Cardiac fibroblast (primary cell): ENCODE data around the gene GARNL3.
A peak's percentile ranks its signal among the peaks of the same experiment; 100 is the strongest.

ENCODE experiments used
- DNase-seq, 2 donors: peaks; one replicate each; pipeline versions ENCODE4 v3.0.0 to v3.0.0-alpha.2; 2010; ENCODE audit warnings: low read depth in 2 of 2
- H3K4me3 ChIP-seq, 2 donors: replicated peaks in 1 of 2; 1 replicate in 1 of 2; 2 replicates in 1 of 2; pipeline ENCODE4 v1.5.1; 2011; ENCODE audit warnings: low read depth in 2 of 2, low read length in 2 of 2, mild to moderate bottlenecking in 2 of 2, moderate library complexity in 1 of 2
- TF ChIP-seq, protein P1 (sequence below): IDR thresholded peaks from one replicate; pipeline ENCODE4 v1.5.1; 2011; ENCODE audit warnings: low read depth, mild to moderate bottlenecking, low read length, inconsistent platforms

GARNL3 gene

DNA sequence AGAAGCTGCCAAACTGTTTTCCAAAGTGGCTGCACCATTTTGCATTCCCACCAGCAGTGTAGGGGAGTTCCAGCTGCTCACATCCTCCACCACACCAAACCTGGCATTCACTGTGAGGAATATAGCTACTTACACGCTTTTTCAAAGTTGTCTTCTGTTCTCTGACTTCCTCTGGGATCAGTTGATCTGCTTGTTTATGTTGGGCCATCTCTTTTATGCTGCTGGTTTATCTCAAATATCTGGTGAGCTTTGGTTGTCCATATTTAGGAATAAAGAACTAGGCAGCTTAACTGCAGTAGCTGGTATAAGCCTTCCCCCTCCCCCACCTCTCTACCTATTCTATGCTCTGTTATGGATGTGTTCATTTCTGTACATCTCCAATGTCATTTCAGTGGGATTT is 151.1 kb downstream of the GARNL3 start:
- H3K4me3 ChIP-seq, result no peak overlapping the region
- DNase-seq, result no peak
- TF ChIP-seq, protein P1, sequence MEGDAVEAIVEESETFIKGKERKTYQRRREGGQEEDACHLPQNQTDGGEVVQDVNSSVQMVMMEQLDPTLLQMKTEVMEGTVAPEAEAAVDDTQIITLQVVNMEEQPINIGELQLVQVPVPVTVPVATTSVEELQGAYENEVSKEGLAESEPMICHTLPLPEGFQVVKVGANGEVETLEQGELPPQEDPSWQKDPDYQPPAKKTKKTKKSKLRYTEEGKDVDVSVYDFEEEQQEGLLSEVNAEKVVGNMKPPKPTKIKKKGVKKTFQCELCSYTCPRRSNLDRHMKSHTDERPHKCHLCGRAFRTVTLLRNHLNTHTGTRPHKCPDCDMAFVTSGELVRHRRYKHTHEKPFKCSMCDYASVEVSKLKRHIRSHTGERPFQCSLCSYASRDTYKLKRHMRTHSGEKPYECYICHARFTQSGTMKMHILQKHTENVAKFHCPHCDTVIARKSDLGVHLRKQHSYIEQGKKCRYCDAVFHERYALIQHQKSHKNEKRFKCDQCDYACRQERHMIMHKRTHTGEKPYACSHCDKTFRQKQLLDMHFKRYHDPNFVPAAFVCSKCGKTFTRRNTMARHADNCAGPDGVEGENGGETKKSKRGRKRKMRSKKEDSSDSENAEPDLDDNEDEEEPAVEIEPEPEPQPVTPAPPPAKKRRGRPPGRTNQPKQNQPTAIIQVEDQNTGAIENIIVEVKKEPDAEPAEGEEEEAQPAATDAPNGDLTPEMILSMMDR, result no peak

DNA sequence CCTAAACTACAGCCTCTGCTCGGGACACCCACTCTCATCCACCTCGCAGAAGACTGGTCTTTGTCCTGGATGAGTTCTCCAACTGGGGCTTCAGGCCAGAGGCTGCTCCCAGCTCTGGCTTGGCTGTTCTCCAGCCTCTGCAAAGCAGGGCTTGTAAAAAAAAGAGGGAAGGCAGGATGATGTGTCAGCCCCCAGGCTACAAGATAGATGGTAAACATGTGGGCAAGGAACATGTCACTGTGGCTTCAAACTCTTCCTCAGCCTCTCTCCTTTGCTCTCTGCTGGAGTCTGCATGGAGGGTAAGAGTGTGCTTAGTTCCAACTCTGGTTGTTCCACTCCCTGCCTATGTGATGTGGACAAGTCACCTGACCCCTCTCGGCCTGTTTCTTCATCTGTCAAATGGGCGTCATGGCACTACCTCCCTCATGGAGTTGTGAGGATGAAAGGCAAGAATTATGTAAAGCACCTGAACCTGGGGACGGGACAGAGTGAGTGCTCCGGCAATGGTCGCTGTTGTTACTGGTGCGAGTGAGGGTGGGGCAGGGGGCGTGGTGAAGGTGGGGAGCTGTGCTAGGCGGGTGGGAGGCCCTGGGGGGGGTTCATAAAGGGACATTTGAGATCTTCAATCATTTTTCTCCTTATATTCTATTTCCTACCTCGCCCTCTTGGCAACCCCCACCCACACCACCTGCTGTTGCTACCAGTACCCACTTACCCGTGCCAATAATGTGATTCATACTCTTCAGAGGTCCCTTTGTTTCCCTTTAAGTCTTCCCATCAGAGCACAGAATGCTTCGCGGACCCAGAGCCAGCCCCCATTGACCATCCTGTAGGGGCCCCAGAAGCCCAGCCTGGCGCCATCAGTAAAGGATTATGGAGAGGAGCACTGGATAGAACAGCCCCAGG is 152.8 kb downstream of the GARNL3 start:
- H3K4me3 ChIP-seq, result no peak overlapping the region
- peak in 1 of 2 donors; percentile 20 for DNase-seq
- TF ChIP-seq, protein P1, result no peak

DNA sequence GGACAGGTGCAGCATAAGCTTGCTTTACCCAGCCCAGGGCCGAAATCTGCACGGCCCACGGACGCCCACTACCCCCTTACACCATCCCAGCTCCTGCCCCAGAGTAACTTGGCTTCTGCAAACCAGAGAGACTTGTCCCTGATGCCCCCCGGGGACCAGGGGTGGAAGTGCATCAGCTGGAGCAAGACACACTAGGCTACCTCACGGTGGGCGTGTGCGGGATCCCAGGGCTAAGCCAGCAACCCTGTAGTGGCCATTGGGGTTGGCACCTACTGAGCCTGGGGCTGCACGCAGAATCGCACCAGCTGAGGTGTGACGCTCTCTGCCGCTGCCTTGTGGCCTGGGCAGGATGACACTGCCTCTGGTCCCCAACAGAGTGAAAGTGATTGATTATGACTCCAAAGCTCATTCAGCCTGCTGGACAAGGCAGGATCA is 153.5 kb downstream of the GARNL3 start:
- TF ChIP-seq, protein P1, result peak; percentile 10
- no peak overlapping the region for H3K4me3 ChIP-seq
- DNase-seq, result peak in 1 of 2 donors; percentile 21

DNA sequence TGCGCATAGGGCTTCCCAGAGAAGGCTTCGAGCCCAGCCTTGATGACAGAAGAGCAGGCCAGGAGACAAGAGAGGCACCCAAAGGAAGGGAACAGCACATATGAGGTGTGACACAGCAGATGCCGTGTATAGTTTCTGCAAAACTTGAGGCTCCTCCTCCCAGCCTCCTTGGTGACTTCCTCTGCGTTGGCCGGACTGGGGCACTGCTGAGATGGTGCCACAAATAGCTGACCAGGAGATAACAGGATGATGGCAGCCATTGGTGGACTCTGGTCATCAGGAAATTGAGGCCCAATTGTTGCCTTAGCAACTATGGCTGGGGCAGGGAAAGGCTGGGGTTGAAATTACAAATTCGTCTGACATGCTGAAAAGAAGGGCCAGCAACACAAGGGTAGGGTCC is 154.8 kb downstream of the GARNL3 start:
- no peak for DNase-seq
- H3K4me3 ChIP-seq, result peak overlapping the region in 1 of 2 donors; percentile 37

DNA sequence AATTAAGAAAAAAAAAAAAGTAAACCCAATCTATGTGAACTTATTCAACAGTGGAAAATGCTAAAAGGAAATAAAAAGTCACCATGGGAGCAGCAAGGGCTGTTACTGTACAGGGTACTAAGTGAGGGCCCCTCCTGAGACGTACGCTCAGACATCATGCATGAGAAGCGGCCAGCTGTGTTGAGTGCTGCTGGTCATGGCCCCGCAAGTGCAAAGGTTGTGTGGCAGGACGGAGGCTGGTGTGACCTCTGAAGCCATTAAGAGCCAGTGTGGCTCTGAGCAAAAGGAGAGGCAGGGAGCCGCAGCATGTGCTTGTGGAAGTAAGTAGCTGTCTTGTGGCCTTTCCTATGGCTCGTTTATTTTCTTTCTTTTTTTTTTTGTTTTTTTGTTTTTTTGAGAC is 156.5 kb downstream of the GARNL3 start:
- TF ChIP-seq, protein P1, result no peak
- DNase-seq, result no peak
- H3K4me3 ChIP-seq, result no peak overlapping the region

More for the DNA sequence above, 154.8 kb downstream of the GARNL3 start:
- TF ChIP-seq, protein P1, result no peak

DNA sequence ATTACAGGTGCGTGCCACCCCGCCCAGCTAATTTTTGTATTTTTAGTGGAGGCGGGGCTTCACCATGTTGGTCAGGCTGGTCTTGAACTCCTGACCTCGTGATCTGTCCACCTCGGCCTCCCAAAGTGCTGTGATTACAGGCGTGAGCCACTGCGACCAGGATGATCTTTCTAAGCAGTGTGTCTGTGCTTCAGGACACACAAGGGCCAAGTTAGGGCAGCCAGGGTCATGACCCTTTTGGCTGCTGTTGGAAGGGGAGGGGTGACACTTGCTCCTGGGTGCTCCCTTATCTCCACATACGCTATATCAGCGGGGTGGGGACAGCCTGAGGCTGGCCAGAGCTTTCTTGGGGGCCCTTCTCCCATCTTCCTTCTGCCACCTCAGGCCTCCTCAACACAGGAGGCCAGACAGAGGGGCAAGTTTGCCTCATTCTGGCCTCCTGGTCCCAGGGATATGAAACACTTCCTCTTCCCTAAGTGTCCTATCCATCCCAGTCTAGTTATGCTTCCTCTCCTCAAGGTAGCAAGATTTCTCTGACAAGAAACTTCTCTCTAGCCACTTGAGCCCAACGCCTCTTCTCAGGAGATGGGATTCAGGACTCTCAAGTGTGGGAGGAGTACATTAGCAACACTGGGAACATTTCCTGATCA is 157.7 kb downstream of the GARNL3 start:
- TF ChIP-seq, protein P1, result no peak
- no peak for DNase-seq
- no peak overlapping the region for H3K4me3 ChIP-seq
